Forelimb muscle (tissue), 1 donor: ENCODE measurements around the gene PTPRS. TPM values are rescaled to one million over a fixed set of nuclear protein-coding genes. Genes with fewer than 3 reads are reported as not detected.

Experiments used
- DNase-seq: peaks from one replicate; pipeline ENCODE4 v3.0.0-alpha.2; 2013; ENCODE audit warnings: low read depth
- polyA plus RNA-seq: library from polyadenylated mRNA; unstranded; fragments of 120-200 nt; gene quantifications from one replicate; pipeline ENCODE4 v1.2.1, GENCODE V29; 2013; ENCODE audit not compliant: insufficient read length

PTPRS gene
- polyA plus RNA-seq, 1 donor = 36.5 TPM

- DNase-seq = no peak
Measured at GRCh38 chr19:5308451-5309437, 31.9 kb downstream of the PTPRS start.

GRCh38 chr19:5307655-5308054, 33.0 kb downstream of the PTPRS start:
- no peak for DNase-seq

- no peak for DNase-seq
Measured at GRCh38 chr19:5305163-5305562, 35.4 kb downstream of the PTPRS start.

- no peak for DNase-seq
Measured at GRCh38 chr19:5304486-5304885, 36.1 kb downstream of the PTPRS start.

GRCh38 chr19:5303208-5303607, 37.4 kb downstream of the PTPRS start:
- no peak for DNase-seq

- no peak for DNase-seq
Measured at GRCh38 chr19:5302396-5302795, 38.2 kb downstream of the PTPRS start.

- no peak for DNase-seq
Measured at GRCh38 chr19:5299137-5299536, 41.5 kb downstream of the PTPRS start.

- DNase-seq = no peak
Measured at GRCh38 chr19:5298471-5298901, 42.1 kb downstream of the PTPRS start.

GRCh38 chr19:5297272-5297669, 43.3 kb downstream of the PTPRS start:
- DNase-seq = no peak

- no peak for DNase-seq
Measured at GRCh38 chr19:5296457-5297271, 43.9 kb downstream of the PTPRS start.

- DNase-seq = no peak
Measured at GRCh38 chr19:5296021-5296420, 44.6 kb downstream of the PTPRS start.

- no peak for DNase-seq
Measured at GRCh38 chr19:5294403-5295160, 46.0 kb downstream of the PTPRS start.

- DNase-seq = no peak
Measured at GRCh38 chr19:5293612-5294378, 46.8 kb downstream of the PTPRS start.

GRCh38 chr19:5292822-5293611, 47.6 kb downstream of the PTPRS start:
- DNase-seq = no peak

- no peak for DNase-seq
Measured at GRCh38 chr19:5292453-5292821, 48.2 kb downstream of the PTPRS start.

GRCh38 chr19:5291588-5292193, 48.9 kb downstream of the PTPRS start:
- no peak for DNase-seq
